ENCODE measurements around the gene BEGAIN. TPM values are rescaled to one million over a fixed set of nuclear protein-coding genes. Genes with fewer than 3 reads are reported as not detected.
A peak's percentile ranks its signal among the peaks of the same experiment; 100 is the strongest.

BEGAIN gene
- total and polyA plus RNA-seq, 11 donors = 0.14 to 2.8 (median 0.75) TPM

DNA sequence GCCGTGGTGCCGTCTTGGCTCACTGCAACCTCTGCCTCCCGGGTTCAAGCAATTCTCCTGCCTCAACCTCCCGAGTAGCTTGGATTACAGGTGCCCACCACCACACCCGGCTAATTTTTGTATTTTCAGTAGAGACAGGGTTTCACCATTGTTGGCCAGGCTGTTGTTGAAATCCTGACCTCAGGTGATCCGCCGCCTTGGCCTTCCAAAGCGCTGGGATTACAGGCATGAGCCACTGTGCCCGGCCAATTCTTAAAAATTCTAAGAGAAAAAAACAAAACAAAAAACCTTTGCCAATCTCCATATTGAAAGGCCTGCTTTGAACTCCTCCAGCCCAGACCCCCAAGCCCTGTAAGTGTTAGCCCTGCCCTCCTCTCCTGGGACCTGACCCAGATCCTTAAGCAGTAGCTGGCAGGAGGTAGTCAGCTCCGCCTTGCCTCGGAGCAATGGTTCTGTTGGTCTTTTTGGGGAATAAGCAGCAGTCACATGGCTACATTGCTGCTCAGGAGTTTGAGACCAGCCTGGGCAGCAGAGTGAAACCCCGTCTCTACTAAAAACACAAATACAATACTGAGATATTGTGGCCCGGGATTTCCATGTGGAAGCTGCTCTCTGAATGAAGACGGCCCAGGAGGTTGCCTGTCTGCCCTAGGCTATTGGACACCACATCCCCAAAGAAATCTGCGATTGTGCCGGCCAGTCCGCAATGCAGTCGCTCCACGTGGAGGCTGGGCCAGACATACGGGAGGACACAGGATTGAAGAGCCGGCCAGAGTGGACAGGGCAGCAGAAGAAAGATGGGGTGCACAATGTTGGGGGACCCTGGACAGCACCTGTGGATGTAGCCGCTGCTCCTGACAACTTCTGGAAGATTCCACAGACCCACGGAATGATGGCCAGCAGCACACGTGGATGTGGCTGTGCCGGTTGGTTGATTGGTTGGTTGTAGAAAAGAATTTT is 28.8 kb upstream of the BEGAIN start:
- DNase-seq = peak in 1 of 5 donors; percentile 13
- WGBS, 4 donors = 84 to 91% (median 89%) methylated on average over 25 of the region's 25 CpGs
- ATAC-seq = no peak
- Histone ChIP-seq H3K27me3 (peaks cover 0 to 53% (median 7%) of the 10 kb centered on the region in 9 donors), H3K4me1 (peaks cover 0 to 34% (median 9%) of the 10 kb centered on the region in 12 donors), H3K36me3 (no peaks in the 10 kb centered on the region), H3K9me3 (no peaks in the 10 kb centered on the region), H3K4me3 (no peak overlapping the region), H3K27ac (no peak overlapping the region)
- intact Hi-C loops (cut with DNase I) = no loop called here
- no peak for TF ChIP-seq POLR2A (IDR thresholded peaks at IDR 0.05)
- TF ChIP-seq, protein P1, sequence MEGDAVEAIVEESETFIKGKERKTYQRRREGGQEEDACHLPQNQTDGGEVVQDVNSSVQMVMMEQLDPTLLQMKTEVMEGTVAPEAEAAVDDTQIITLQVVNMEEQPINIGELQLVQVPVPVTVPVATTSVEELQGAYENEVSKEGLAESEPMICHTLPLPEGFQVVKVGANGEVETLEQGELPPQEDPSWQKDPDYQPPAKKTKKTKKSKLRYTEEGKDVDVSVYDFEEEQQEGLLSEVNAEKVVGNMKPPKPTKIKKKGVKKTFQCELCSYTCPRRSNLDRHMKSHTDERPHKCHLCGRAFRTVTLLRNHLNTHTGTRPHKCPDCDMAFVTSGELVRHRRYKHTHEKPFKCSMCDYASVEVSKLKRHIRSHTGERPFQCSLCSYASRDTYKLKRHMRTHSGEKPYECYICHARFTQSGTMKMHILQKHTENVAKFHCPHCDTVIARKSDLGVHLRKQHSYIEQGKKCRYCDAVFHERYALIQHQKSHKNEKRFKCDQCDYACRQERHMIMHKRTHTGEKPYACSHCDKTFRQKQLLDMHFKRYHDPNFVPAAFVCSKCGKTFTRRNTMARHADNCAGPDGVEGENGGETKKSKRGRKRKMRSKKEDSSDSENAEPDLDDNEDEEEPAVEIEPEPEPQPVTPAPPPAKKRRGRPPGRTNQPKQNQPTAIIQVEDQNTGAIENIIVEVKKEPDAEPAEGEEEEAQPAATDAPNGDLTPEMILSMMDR (IDR thresholded peaks at IDR 0.05) = no peak

DNA sequence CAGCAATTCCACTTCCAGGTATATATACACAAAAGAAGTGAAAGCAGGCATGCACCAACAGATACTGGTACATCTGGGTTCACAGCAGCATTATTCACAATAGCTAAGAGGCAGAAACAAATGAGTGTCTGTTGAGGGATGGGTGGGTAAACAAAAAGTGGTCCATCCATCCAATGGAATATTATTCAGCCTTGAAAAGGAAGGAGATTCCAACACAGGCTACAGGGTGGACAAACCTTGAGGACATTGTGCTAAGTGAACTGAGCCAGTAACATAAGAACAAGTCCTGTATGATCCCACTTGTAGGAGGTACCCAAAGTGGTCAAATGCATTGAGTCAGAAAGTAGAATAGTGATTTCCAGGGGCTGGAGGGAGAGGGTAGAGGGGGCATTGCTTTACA is 27.6 kb upstream of the BEGAIN start:
- H3K27ac ChIP-seq = no peak overlapping the region
- intact Hi-C loops (cut with DNase I) = no loop called here
- ATAC-seq (no peak), DNase-seq (no peak)
- peaks cover 0 to 34% (median 9%) of the 10 kb centered on the region in 12 donors for H3K4me1 ChIP-seq
- no peaks in the 10 kb centered on the region for H3K36me3 ChIP-seq
- H3K9me3 ChIP-seq = no peaks in the 10 kb centered on the region
- no peak for TF ChIP-seq POLR2A (IDR thresholded peaks at IDR 0.05)
- TF ChIP-seq, protein P1 (IDR thresholded peaks at IDR 0.05) = no peak
- no peak overlapping the region for H3K4me3 ChIP-seq
- peaks cover 0 to 54% (median 3%) of the 10 kb centered on the region in 9 donors for H3K27me3 ChIP-seq

DNA sequence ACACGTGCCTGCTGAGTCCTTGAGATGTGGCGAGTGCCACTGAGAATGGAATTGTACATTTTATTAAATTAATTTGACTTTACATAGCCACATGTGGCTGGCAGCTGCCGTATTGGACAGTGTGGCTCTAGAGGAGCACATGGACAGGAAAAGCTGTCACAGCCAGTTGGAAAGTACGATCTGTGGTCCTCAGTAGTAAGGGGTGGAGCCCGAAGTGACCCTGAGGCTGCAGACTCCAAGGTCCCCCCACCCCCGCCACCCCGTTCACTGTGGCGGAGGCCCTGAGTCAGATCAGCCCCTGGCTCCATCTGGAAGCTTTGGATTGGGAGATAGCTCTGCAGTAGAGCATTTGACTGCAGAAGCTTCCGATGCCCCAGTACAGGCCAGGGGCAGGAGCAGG is 25.8 kb upstream of the BEGAIN start:
- Histone ChIP-seq H3K27ac (no peak overlapping the region), H3K27me3 (peaks cover 0 to 44% (median 0%) of the 10 kb centered on the region in 9 donors), H3K4me1 (peaks cover 0 to 16% (median 4%) of the 10 kb centered on the region in 12 donors), H3K36me3 (no peaks in the 10 kb centered on the region), H3K4me3 (no peak overlapping the region), H3K9me3 (no peaks in the 10 kb centered on the region)
- peak in 3 of 5 donors; percentile 2 to 9 (median 4) for DNase-seq
- 65 to 69% (median 67%) methylated on average over 9 of the region's 9 CpGs for WGBS, 4 donors
- ATAC-seq = no peak
- no peak for TF ChIP-seq POLR2A (IDR thresholded peaks at IDR 0.05)
- TF ChIP-seq, protein P1 (IDR thresholded peaks at IDR 0.05) = no peak
- intact Hi-C loops (cut with DNase I) = no loop called here

DNA sequence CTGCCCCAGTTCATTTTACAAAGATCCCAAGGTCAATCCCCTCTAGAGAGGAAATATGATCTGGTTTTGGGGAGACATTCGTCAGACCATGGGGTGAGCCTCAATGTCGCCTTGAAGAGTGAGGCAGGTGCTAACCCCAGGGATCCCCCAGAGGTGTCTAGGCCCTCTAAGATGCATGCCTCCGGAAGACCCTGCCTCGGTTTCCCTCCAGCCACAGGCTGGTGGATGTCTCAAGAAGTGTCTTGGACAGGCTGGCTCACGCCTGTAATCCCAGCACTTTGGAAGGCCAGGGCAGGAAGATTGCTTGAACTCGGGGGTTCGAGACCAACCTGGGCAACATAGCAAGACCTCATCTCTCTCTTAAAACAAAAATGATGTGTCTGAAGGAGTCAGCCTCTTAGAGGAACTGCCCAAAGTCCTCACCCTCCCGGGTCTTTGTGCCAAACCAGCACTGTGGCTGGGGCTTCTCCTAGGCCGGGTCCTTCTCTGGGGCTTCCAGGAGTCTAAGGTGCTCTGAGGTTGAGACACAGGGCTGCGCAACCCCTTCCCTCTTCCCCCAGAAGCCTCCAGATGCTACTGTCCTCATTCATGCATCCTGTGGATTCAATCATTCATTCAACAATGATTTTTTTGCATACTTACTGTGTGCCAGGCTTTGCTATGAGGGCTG is 24.7 kb upstream of the BEGAIN start:
- Histone ChIP-seq H3K27ac (no peak overlapping the region), H3K4me1 (peaks cover 0 to 5% (median 0%) of the 10 kb centered on the region in 12 donors), H3K4me3 (no peak overlapping the region), H3K36me3 (no peaks in the 10 kb centered on the region), H3K27me3 (peaks cover 0 to 46% (median 2%) of the 10 kb centered on the region in 9 donors), H3K9me3 (no peaks in the 10 kb centered on the region)
- TF ChIP-seq POLR2A (IDR thresholded peaks at IDR 0.05) = no peak
- TF ChIP-seq, protein P1 (IDR thresholded peaks at IDR 0.05) = no peak
- DNase-seq (peak in 4 of 5 donors; percentile 2 to 11 (median 6)), ATAC-seq (no peak)
- intact Hi-C loops (cut with DNase I) = no loop called here
- 85 to 95% (median 91%) methylated on average over 10 of the region's 10 CpGs for WGBS, 4 donors

Data from heart left ventricle (tissue), 16 donors.